HG03108 (cell line): ENCODE results near the gene ITPK1.
"Not testable (repeated sequence)": the region's sequence is repeated elsewhere in the genome, so short reads cannot be mapped to it uniquely, and the experiment has no call there.

Source experiments
- ATAC-seq: cut with Tn5 transposase; IDR thresholded peaks from one replicate; pipeline ENCODE4 v1.9.1; 2021; ENCODE audit warnings: moderate library complexity; ENCODE audit not compliant: unreplicated experiment

ITPK1 gene

DNA sequence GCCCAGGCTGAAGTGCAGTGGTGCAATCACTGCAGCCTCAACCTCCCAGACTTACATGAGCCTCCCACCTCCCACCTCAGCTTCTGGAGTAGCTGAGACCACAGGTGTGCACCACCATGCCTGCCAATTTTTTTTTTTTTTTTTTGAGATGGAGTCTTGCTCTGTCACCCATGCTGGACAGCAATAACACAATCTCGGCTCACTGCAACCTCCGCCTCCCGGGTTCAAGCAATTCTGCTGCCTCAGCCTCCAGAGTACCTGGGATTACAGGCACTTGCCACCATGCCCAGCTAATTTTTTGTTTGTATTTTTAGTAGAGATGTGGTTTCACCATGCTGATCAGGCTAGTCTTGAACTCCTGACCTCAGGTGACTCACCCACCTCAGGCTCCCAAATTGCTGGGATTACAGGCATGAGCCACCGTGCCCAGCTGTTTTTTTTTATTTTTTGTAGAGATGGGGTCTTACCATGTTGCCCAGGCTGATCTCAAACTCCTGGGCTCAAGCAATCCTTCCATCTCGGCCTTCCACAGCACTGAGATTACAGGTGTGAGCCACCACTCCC is 15.6 kb upstream of the ITPK1 start:
- ATAC-seq = not testable (repeated sequence)

DNA sequence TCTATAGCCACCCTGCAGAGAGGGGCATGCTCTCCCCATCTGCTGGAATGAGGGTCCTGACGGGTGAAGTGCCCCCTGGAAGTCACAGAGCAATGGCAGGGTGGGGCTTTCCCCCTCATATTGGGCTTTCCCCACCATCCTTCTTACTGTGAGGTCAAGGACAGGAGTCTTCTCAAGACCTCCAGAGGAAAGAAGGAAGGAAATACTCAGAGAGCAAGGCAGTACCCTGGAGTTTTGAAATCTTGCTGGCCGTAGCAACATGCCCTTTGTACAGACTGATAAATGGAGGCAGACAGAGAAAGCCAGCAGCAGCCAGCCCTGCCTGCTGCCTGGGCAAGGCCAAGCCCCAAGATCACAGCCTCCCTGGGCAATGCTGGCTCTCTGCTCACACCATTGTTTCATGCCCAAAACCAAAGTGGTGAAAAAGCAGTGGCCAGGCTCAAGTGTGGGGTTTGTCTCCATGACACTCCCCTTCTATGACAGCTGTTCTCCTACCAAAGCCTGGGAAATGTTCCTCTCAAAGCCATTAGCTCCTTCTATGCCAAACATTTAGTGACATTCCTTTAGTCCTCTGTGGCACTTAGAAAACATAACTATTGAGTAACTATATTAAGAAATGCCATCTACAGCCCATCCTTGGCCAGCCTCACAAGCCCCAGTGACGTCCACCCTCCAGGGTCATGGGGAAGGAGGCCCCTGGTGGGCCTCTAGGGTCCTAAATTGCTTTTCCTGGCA is 13.2 kb upstream of the ITPK1 start:
- ATAC-seq = no peak

DNA sequence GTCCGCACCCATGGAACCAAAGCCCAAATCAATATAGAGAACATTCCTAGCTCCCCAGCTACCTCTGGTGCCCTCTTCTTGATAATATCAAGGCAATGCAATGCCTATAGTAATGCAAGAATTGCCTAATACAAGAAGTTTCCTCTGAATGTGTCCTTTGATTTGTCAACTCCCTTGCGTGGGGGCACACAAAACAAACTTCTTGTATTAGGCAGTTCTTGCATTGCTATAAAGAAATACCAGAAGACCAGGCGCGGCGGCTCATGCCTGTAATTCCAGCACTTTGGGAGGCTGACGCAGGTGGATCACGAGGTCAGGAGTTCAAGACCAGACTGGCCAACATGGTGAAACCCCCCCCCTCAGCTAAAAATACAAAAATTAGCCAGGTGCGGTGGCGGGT is 10.4 kb upstream of the ITPK1 start:
- no peak for ATAC-seq

DNA sequence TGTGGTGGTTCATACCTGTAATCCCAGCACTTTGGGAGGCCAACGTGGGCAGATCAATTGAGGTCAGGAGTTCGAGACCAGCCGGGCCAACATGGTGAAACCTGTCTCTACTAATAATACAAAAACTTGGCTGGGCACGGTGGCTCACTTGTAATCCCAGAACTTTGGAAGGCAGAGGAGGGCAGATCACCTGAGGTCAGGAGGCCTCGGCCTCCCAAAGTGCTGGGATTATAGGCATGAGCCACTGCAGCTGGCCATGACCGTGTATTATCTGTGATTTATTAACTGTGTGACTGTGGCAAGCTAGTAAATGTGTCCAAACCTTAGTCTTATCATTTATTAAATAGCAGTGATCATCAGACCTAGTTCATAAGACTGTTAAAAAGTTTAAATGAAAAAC is 7.1 kb upstream of the ITPK1 start:
- no peak for ATAC-seq

DNA sequence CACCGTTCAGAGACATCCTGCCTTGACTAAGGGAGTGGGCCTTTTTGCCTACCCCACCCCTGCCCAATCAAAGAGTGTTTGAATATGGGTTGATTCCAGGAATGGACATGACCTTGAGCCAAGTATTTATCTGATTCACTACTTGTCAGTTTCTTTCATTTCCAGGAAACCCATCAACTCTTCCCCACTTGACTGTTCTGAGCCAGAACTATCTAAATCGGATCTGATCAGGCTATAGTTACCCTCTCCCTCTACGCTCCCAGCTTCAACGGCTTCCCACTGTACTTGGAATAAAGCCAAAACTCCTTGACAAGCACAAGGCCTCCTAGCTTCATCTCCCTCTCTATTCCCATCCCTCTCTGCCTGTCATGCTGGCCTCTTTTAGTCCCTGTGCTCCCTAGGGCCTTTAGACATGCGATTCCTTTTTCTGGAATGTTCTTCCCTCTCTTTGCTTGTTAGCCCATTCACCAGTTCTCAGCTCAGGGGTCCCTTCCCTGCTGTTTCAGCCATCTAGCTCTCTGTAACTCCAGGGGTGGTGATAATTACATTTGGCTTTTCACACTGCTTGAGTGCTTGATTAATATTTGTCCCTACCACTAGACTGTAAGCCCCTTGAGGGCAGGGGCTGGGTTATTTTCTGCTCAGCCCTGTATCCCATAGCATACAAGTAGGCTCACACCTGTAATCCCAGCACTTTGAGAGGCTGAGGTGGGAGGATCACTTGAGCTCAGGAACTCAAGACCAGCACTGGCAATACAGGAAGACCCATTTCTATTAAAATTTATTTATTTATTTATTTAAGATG is 5.5 kb upstream of the ITPK1 start:
- no peak for ATAC-seq

DNA sequence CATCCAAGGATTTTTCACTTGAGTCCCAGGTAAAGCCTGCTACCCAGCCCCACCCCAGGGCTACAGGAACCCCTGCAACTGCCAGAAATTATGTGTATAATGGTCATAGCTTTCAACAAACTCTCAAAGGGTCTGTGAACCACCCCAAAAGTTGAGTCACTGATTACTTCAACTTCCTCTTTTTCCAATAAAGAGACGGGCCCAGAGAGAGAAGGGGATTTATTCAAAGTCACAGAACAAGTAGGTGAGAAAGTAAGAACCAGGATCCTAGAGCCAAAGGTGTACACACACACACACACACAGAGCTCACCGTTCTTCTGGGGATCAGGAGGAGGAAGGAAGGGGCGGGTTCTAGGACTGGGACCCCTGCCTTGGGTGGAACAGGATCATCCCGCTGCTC is 4.8 kb upstream of the ITPK1 start:
- ATAC-seq = no peak

DNA sequence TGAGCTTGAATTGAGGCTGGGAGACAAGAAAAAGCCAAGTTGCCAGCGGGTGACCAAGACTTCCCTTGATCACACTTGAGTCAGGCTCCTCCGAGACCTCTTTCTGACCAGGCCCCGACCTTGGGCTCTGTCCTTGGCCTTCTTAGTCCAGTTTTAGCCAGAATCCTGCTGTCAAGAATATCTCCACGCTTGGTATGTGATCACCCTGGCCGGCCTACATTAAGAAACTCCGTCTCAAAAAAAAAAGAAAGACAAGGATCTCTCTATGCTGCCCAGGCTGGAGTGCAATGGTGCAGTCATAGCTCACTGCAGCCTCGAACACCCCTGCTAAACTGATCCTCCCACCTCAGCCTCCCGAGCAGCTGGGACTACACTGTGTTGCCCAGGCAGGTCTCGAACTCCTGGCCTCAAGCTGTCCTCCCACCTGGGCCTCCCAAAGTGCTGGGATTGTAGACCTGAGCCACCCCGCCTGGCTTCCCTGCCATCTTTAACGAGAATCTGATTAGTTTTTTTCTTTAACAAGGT is 1.0 kb upstream of the ITPK1 start:
- ATAC-seq = no peak

DNA sequence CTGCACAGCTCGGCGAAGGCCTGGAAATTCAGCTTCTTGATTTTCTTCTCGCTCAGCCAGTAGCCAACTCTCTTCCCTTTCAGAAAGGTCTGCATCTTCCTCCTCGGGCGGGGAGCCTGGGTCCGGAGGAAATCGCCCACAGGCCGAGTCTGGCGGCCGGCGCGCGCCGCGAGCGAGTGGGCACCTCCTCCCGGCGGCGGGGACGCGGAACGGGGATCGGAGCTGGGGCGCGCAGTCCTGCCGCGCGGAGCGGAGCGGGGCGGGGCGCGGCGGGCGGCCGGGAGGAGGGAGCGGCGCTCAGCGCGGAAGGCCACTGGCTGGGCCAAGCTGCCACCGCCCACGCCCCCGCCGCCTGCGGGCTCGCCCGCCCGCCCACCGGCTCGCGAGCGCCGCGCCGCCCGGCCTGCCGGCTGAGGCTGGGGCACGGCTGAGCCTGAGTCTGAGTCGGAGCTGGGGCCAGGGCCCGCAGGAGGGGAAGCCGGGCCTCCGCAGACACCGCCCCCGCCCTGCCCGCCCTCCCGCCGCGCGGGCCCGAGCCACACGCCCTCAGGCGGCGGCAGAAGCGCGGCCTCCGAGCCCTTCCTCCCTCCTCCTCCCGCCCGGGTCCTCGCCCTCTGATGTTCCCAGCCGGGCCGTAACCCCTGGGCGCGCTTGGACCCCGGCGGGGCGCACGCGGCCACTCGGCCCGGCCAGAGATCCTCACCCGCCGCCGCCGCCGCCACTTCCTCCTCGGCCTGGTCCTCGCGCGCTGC is 480 bp downstream of the ITPK1 start:
- peak; percentile 80 for ATAC-seq

DNA sequence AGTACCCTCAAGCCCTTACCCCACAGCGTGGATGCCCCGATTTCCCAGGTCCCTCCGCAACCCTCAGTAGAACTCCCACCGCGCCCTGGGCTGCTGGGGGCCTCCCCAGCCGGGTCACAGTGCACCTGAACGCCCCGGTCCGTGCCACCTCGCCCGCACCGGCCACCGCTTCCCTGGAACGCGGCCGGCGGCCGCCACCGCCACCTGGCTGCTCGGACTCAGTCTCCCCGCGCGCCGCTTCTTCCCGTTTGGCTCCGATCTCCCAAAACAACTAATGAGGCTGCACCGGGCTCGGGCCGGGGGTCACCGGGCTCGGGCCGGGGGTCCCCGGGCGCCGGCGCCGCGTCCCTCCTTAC is 1.0 kb downstream of the ITPK1 start:
- ATAC-seq = no peak

DNA sequence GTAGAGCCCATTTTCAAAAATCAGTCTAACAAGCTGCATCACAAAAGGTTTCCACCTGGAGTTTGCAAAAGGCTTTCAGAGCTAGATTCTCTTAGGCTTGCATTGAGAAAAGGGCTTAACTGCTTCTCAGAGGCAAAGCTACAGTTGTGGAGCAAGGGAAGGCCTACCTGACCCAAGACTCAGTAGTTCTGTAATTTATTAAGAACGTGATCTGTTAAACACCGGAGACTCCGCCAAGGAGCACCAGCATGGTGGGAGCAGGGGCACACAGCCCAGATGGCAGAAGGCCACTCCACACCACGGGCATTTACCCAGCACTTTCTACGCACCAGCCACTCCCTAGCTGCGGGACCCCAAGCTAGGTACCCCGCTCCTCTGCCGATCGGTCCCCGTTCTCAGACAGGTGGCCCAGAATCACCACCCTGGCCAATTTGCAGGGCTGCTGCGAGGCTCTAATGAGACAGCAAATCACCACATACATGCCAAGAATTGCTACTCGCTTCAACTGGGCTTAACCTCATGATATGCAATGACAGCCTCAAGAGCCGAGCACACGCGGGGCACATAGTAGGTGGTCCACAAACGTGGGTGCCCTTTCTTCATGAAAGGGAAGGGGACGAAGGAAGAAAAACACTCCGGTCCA is 1.5 kb downstream of the ITPK1 start:
- no peak for ATAC-seq

DNA sequence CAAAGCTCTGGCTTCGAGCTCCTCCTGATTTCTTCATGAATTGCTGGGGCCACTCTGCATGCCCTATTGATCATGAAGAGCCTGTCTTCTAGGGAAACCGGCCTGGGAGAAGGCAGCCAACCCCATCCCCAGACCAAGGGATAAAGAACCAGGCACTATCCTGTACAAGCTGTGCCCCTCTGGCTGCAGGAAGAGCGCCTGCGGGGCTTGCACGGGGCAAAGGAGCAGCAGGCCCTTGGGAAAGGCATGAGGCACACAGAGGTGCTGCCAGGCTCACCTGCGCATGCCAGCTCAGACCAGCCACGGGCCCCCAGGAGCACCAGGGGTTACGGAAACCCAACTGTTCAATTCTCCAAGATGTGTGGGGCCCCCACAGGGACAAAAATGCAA is 2.1 kb downstream of the ITPK1 start:
- no peak for ATAC-seq

DNA sequence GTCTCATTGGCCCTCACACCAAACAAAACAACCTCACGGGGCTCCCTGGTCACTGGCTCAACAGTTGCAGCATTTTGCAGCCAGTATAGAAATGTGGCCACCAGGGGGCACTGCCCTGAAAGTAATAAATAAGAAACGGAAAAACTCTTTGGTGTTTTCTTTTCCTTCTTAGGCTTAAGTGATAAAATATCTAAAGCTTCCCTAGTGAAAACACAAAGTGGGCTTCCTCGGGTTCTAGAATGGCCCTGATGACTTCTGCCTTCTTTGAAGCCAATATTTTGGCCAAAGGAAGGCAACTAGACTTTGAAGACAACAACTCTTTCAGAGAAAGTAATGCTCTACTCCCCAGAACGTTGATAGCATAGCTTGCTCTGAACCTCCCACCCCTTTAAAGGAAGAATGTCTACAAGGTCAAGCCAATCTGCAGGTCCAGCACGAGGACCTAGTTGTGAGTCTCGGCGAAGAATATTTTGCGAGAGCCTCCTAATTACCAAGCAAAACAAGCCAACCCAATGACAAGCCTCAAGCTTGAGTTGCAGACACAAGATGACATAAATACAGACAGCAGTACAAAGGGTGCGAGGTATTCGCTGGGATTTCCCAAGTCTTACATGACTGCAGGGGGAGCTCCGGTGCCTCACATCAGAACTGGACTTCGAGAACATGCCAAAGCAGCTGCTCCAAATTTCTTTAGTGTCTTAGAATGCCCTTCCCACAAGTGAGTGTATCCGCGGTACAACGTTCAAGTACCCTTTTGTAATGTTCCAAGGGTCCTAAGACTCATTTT is 2.6 kb downstream of the ITPK1 start:
- ATAC-seq = no peak

DNA sequence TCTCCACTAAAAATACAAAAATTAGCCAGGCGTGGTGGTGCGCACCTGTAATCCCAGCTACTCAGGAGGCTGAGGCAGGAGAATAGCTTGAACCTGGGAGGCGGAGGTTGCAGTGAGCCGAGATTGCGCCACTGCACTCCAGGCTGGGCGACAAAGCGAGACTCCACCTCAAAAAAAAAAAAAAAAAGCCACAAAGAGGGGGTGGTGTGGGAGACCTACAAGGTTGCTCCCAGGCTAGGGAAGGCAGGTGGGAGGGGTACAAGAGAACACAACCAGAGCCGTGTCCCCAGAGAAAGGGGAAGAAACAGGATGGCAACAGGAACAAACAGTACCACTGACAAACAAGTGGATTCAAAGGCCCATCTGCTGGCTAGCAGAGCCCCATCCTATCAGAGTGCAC is 4.2 kb downstream of the ITPK1 start:
- not testable (repeated sequence) for ATAC-seq

DNA sequence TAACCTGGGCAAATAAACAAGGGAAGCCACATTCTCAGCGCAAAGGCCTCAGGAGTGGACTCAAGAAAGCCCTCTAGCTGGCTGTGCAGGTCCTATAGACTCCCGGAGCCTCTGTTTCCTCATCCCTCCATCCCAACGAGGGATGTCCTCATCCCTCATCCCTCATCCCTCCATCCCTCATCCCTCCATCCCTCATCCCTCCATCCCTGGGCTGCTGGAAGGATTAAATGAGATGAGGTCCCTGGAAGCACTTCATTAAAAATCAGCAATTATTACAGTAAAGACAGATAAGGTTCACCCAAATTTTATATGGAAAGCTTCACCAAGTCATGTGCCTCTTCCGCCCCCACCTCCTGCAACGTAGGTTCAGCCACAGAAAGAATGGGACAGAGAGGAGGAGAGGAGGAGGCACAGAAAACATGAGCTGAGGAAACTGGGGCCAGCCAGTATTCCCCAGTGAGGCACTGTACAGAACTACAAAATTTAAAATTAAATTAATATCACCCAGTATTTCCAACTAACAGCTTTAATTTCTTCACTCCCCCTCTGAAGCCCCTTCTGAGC is 4.8 kb downstream of the ITPK1 start:
- ATAC-seq = no peak

DNA sequence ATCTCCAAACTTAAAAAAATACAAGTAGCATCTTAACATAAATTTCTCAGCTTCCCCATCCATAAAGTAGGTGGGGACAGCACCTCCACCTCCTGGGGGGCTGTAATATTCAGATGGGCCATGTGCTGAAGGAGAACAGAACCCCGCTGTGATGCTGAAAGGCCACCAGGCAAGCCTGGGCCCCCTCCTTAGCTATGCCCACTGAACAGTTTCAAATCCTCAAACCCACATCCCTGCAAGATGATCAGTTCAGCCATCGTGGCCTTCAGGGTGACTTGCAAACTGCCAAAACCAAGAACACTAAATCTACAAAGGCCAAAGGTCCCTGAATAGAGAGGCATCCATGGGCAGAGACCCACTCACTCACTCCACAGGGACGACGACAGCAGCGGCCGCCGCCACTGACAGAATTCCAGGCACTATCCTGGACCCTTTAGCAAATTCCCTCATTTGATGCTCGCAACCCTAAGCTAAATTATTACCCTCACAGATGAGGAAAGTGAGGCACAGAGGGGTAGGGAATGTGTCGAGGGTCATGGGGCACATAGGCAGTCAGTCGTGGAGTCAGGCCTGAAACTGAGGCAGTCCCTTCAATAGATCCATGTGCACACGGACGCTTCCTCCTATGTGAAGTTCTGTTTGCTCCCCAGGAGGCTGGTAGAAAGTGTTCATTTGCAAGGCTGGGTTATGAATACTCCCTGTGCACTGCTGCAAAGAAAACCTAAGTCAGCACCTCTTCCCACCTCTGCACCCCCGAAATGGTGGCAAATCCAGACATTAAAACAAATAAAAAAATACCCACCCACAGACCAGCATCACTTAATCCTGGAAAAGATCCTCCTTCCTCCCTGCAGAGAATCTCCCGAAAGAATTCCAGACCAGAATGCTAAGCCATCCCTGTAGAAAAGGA is 5.9 kb downstream of the ITPK1 start:
- no peak for ATAC-seq

DNA sequence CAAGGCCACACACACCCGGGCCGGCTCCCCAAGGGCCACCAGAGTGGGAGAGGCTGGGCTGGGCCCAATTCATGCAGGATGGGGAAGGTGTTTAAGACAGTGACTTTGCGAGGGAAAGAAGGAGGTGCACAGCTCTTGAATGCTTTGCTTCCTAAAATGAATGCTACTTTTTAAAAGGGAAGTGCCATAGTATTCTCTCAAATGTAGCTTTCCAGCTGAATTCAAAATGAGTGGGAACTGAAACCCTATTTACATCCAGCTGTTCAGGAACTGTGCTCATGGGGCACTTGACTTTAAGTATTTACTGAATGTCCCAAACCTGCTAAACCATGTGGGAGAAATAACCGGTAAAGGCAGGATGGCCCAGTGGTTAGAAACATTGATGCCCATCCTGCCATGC is 7.6 kb downstream of the ITPK1 start:
- ATAC-seq = no peak

DNA sequence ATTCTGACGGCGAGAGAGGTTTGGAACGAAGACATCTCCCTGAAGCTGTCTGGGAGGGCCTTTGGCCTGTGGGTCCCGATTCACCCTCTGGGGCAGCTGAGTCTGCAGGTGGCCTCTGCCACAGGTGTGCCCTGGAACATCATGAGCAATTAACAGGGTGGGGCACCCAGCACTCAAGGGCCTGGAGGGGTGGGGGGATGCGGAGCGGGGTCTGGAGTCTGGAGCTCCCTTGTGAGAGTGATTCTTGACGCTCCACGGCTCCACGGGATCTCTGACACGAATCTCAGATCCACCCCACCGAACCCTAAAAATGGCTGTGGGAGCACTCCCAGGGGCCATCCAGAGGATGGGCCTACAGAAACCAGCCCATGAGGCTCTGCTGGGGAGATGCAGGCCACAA is 8.3 kb downstream of the ITPK1 start:
- ATAC-seq = no peak

DNA sequence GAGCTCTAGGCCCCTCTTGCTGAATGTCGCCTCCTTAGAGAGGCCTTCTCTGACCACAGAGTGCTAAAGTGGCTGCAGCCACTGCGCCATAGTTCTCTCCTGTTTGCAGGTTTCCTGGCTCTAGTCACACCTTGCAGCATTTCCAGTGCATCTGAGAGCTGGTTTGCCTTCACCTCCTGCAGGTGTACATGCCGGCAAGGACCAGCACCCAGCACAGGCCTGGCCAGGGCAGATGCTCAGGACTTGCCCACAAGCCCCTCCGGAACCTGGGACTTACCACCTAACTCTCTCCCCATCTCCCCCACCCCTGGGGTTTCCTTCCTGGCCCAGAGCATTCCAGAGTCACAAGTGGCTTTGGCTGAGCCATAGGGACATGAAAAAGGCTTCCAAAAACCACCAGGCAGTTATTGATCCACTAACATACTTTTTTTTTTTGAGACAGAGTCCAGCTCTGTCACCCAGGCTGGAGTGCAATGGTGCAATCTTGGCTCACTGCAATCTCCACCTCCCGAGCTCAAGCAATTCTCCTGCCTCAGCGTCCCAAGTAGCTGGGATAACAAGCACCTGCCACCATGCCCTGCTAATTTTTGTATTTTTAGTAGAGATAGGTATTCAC is 9.1 kb downstream of the ITPK1 start:
- ATAC-seq = no peak
